GM21723 (cell line): ENCODE results near the gene ATG7.
"Not testable (repeated sequence)": the region's sequence is repeated elsewhere in the genome, so short reads cannot be mapped to it uniquely, and the experiment has no call there.

Experiments used
- ATAC-seq: cut with Tn5 transposase; IDR thresholded peaks from one replicate; pipeline ENCODE4 v1.9.1; 2021; ENCODE audit warnings: mild to moderate bottlenecking, moderate library complexity; ENCODE audit not compliant: unreplicated experiment

ATG7 gene

GRCh38 chr3:11382146-11382745 is 110.0 kb downstream of the ATG7 start:
- no peak for ATAC-seq

GRCh38 chr3:11384074-11384473 is 111.9 kb downstream of the ATG7 start:
- ATAC-seq = no peak

- ATAC-seq = no peak
These were observed 113.1 kb downstream of the ATG7 start for GRCh38 chr3:11385326-11385725.

- no peak for ATAC-seq
These were observed 113.7 kb downstream of the ATG7 start for GRCh38 chr3:11385891-11386290.

GRCh38 chr3:11386465-11387113 is 114.4 kb downstream of the ATG7 start:
- ATAC-seq = no peak

GRCh38 chr3:11389386-11390268 is 117.4 kb downstream of the ATG7 start:
- no peak for ATAC-seq

- no peak for ATAC-seq
These were observed 118.4 kb downstream of the ATG7 start for GRCh38 chr3:11390411-11391131.

GRCh38 chr3:11391174-11391879 is 119.1 kb downstream of the ATG7 start:
- ATAC-seq = no peak

- ATAC-seq = no peak
These were observed 120.0 kb downstream of the ATG7 start for GRCh38 chr3:11392014-11392859.

- no peak for ATAC-seq
These were observed 120.6 kb downstream of the ATG7 start for GRCh38 chr3:11392860-11393114.

GRCh38 chr3:11393401-11393800 is 121.2 kb downstream of the ATG7 start:
- ATAC-seq = no peak

- ATAC-seq = no peak
These were observed 122.2 kb downstream of the ATG7 start for GRCh38 chr3:11394392-11394791.

GRCh38 chr3:11400213-11400612 is 128.0 kb downstream of the ATG7 start:
- no peak for ATAC-seq

GRCh38 chr3:11401434-11401833 is 129.2 kb downstream of the ATG7 start:
- ATAC-seq = no peak

GRCh38 chr3:11405323-11405722 is 133.1 kb downstream of the ATG7 start:
- ATAC-seq = no peak

GRCh38 chr3:11407644-11408043 is 135.4 kb downstream of the ATG7 start:
- ATAC-seq = no peak

- not testable (repeated sequence) for ATAC-seq
These were observed 136.2 kb downstream of the ATG7 start for GRCh38 chr3:11408324-11408859.

- ATAC-seq = no peak
These were observed 138.4 kb downstream of the ATG7 start for GRCh38 chr3:11410564-11410963.

GRCh38 chr3:11411956-11412355 is 139.8 kb downstream of the ATG7 start:
- no peak for ATAC-seq

- no peak for ATAC-seq
These were observed 140.9 kb downstream of the ATG7 start for GRCh38 chr3:11413071-11413470.
